Gastrocnemius medialis (tissue), 4 donors: ENCODE measurements around the gene MKI67. TPM values are rescaled to one million over a fixed set of nuclear protein-coding genes. Genes with fewer than 3 reads are reported as not detected.
"Not testable (repeated sequence)": the region's sequence is repeated elsewhere in the genome, so short reads cannot be mapped to it uniquely, and the experiment has no call there.

Experiments
- ATAC-seq, 2 donors: fragments of 150-250 bp; one replicate each; pipeline ENCODE4 v1.9.1; 2016
- DNase-seq, 2 donors: peaks; one replicate each; pipeline ENCODE4 v3.0.0-alpha.2; 2019
- H3K27ac ChIP-seq, 4 donors: fragments of 200-600 bp; sonication (generic); 1 replicate in 1 of 4; 2 replicates in 3 of 4; pipeline ENCODE4 v1.5.1; 2016 to 2018; ENCODE audit warnings: mild to moderate bottlenecking in 2 of 4, moderate library complexity in 1 of 4
- H3K27me3 ChIP-seq, 3 donors: fragments of 200-600 bp; sonication (generic) in 2 of 3; 1 replicate in 1 of 3; 2 replicates in 2 of 3; pipeline versions ENCODE4 v1.5.1 to v1.6.0; 2016 to 2019; ENCODE audit warnings: mild to moderate bottlenecking in 1 of 3, moderate library complexity in 1 of 3
- H3K36me3 ChIP-seq, 2 donors: fragments of 200-600 bp; sonication (generic) in 1 of 2; one replicate each; pipeline ENCODE4 v1.5.1; 2017 to 2018
- H3K4me1 ChIP-seq, 2 donors: fragments of 200-600 bp; sonication (generic) in 1 of 2; one replicate each; pipeline ENCODE4 v1.5.1; 2016 to 2017; ENCODE audit warnings: mild to moderate bottlenecking in 2 of 2
- H3K4me3 ChIP-seq, 4 donors: fragments of 200-600 bp; sonication (generic) in 3 of 4; 1 replicate in 1 of 4; 2 replicates in 3 of 4; pipeline ENCODE4 v1.5.1; 2016 to 2019; ENCODE audit warnings: mild to moderate bottlenecking in 2 of 4
- H3K9me3 ChIP-seq, 3 donors: fragments of 200-600 bp; sonication (generic) in 2 of 3; 1 replicate in 1 of 3; 2 replicates in 2 of 3; pipeline ENCODE4 v1.5.1; 2016 to 2019
- CTCF ChIP-seq, 5 experiments: fragments of 450-650 bp in 3 of 5; fragments of 200-600 bp in 2 of 5; sonication (generic) in 2 of 5; IDR thresholded peaks in 4 of 5; conservative IDR thresholded peaks in 1 of 5; 1 replicate in 4 of 5; 2 replicates in 1 of 5; pipeline ENCODE4 v1.5.1; 2016 to 2019; ENCODE audit warnings: antibody characterized with exemption in 5 of 5, mild to moderate bottlenecking in 3 of 5, moderate library complexity in 3 of 5
- POLR2A ChIP-seq, 2 donors: fragments of 450-650 bp; IDR thresholded peaks; one replicate each; pipeline ENCODE4 v1.6.1; 2017; ENCODE audit warnings: antibody characterized with exemption in 2 of 2, mild to moderate bottlenecking in 2 of 2, moderate library complexity in 2 of 2
- in situ Hi-C, 4 donors: fragments of 200-750 bp; cut with MboI; loops; one replicate each; pipeline versions ENCODE4 v1.15.0 to v1.8.0; 2017; ENCODE audit warnings: low sequenced_read_pairs in 4 of 4
- intact Hi-C: fragments of 100-400 bp; cut with DNase I; formaldehyde crosslinking; loops from one replicate; pipeline ENCODE4 v1.15.1; 2023; ENCODE audit warnings: low total_unique reads
- total RNA-seq, 4 donors: library from RNA; depleted of rRNA; stranded (reverse); fragments of >200 nt; gene quantifications; one replicate each; pipeline versions ENCODE4 v1.1.0 to v1.2.3, GENCODE V29; 2016

The MKI67 gene
- total RNA-seq, 4 donors from 2014 or later = 0.25 to 1.4 (median 0.65) TPM; not detected in 1

- Histone ChIP-seq H3K27me3 (peaks cover 0 to 17% (median 6%) of the 10 kb centered on the region in 3 donors), H3K27ac (no peak overlapping the region), H3K9me3 (no peaks in the 10 kb centered on the region), H3K4me3 (no peak overlapping the region), H3K4me1 (no peaks in the 10 kb centered on the region), H3K36me3 (no peaks in the 10 kb centered on the region)
- DNase-seq = no peak
- intact Hi-C loops = no loop called here
- in situ Hi-C loops = no loop called here
- no peak for ATAC-seq
- TF ChIP-seq CTCF (IDR thresholded peaks at IDR 0.05 in 4 of 5, conservative IDR thresholded peaks at IDR 0.05 in 1 of 5) (no peak), POLR2A (IDR thresholded peaks at IDR 0.05) (no peak)
Observed at GRCh38 chr10:128147064-128147463, 20.8 kb upstream of the MKI67 start.

GRCh38 chr10:128144547-128144946, 18.3 kb upstream of the MKI67 start:
- Histone ChIP-seq H3K4me1 (no peaks in the 10 kb centered on the region), H3K36me3 (no peaks in the 10 kb centered on the region), H3K4me3 (no peak overlapping the region), H3K27me3 (peaks cover 0 to 4% (median 3%) of the 10 kb centered on the region in 3 donors), H3K27ac (no peak overlapping the region), H3K9me3 (no peaks in the 10 kb centered on the region)
- in situ Hi-C loops (no loop called here), intact Hi-C loops (no loop called here)
- ATAC-seq (no peak), DNase-seq (no peak)
- TF ChIP-seq POLR2A (IDR thresholded peaks at IDR 0.05) (no peak), CTCF (IDR thresholded peaks at IDR 0.05 in 4 of 5, conservative IDR thresholded peaks at IDR 0.05 in 1 of 5) (no peak)

- no peaks in the 10 kb centered on the region for H3K36me3 ChIP-seq
- in situ Hi-C loops = no loop called here
- no peak for TF ChIP-seq CTCF (IDR thresholded peaks at IDR 0.05 in 4 of 5, conservative IDR thresholded peaks at IDR 0.05 in 1 of 5)
- TF ChIP-seq POLR2A (IDR thresholded peaks at IDR 0.05) = no peak
- H3K4me3 ChIP-seq = no peak overlapping the region
- ATAC-seq = no peak
- no peaks in the 10 kb centered on the region for H3K27me3 ChIP-seq
- no peak overlapping the region for H3K27ac ChIP-seq
- H3K4me1 ChIP-seq = no peaks in the 10 kb centered on the region
- DNase-seq = no peak
- H3K9me3 ChIP-seq = no peaks in the 10 kb centered on the region
- intact Hi-C loops = no loop called here
Observed at GRCh38 chr10:128143531-128143930, 17.3 kb upstream of the MKI67 start.

GRCh38 chr10:128140425-128140824, 14.2 kb upstream of the MKI67 start:
- Histone ChIP-seq H3K27ac (no peak overlapping the region), H3K36me3 (no peaks in the 10 kb centered on the region), H3K9me3 (no peaks in the 10 kb centered on the region), H3K4me1 (no peaks in the 10 kb centered on the region), H3K4me3 (no peak overlapping the region), H3K27me3 (no peaks in the 10 kb centered on the region)
- intact Hi-C loops = no loop called here
- TF ChIP-seq CTCF (IDR thresholded peaks at IDR 0.05 in 4 of 5, conservative IDR thresholded peaks at IDR 0.05 in 1 of 5) = no peak
- no peak for TF ChIP-seq POLR2A (IDR thresholded peaks at IDR 0.05)
- in situ Hi-C loops = no loop called here
- no peak for DNase-seq
- no peak for ATAC-seq

- H3K27me3 ChIP-seq, intact Hi-C loops, ATAC-seq, in situ Hi-C loops, H3K4me3 ChIP-seq, H3K27ac ChIP-seq, H3K4me1 ChIP-seq, DNase-seq, H3K36me3 ChIP-seq, H3K9me3 ChIP-seq: not testable (repeated sequence)
Observed at GRCh38 chr10:128138429-128138828, 12.2 kb upstream of the MKI67 start.
